Left ventricle myocardium inferior (tissue), 1 donor: ENCODE results near the gene HNMT. TPM values are rescaled to one million over a fixed set of nuclear protein-coding genes. Genes with fewer than 3 reads are reported as not detected.

Source experiments
- DNase-seq: peaks from one replicate; pipeline ENCODE4 v3.0.0-alpha.2; 2020
- H3K27ac ChIP-seq: fragments of 200-600 bp; replicated peaks from 2 replicates; pipeline ENCODE4 v1.8.0; 2021
- H3K27me3 ChIP-seq: fragments of 200-600 bp; 2 replicates; pipeline ENCODE4 v1.8.0; 2021; ENCODE audit warnings: low read depth
- H3K36me3 ChIP-seq: fragments of 200-600 bp; 2 replicates; pipeline ENCODE4 v1.8.0; 2021
- H3K4me1 ChIP-seq: fragments of 200-600 bp; 2 replicates; pipeline ENCODE4 v1.8.0; 2021
- H3K4me3 ChIP-seq: fragments of 200-600 bp; 2 replicates; pipeline ENCODE4 v1.8.0; 2021; ENCODE audit warnings: mild to moderate bottlenecking, moderate library complexity
- H3K9me3 ChIP-seq: fragments of 200-600 bp; replicated peaks from 2 replicates; pipeline ENCODE4 v1.8.0; 2021
- intact Hi-C: fragments of 100-400 bp; cut with micrococcal nuclease; formaldehyde crosslinking; loops from one replicate; pipeline ENCODE4 v1.11.0; 2022
- total RNA-seq: library from RNA; stranded (reverse); fragmentation: NEBNext Ultra II Directional; extraction: Animal tissue kit (Norgen Biotek cat#: 25700); gene quantifications from one replicate; pipeline ENCODE4 v1.2.1, GENCODE V29; 2021
- TF ChIP-seq, protein P1 (sequence below): fragments of 200-600 bp; IDR thresholded peaks from 2 replicates; pipeline ENCODE4 v1.8.0; 2021; ENCODE audit warnings: antibody characterized with exemption, mild to moderate bottlenecking, borderline replicate concordance
- donor health status: DM: no; HTN: yes; CAD: no; lungs with severe emphysema.

Gene HNMT
- total RNA-seq, 1 donor from 2014 or later: 11.7 TPM

GRCh38 chr2:137942037-137942832 is 22.0 kb upstream of the HNMT start:
- no peak overlapping the region for H3K27ac ChIP-seq
- no peaks in the 10 kb centered on the region for H3K4me1 ChIP-seq
- no peaks in the 10 kb centered on the region for H3K36me3 ChIP-seq
- no peak for DNase-seq
- TF ChIP-seq, protein P1, sequence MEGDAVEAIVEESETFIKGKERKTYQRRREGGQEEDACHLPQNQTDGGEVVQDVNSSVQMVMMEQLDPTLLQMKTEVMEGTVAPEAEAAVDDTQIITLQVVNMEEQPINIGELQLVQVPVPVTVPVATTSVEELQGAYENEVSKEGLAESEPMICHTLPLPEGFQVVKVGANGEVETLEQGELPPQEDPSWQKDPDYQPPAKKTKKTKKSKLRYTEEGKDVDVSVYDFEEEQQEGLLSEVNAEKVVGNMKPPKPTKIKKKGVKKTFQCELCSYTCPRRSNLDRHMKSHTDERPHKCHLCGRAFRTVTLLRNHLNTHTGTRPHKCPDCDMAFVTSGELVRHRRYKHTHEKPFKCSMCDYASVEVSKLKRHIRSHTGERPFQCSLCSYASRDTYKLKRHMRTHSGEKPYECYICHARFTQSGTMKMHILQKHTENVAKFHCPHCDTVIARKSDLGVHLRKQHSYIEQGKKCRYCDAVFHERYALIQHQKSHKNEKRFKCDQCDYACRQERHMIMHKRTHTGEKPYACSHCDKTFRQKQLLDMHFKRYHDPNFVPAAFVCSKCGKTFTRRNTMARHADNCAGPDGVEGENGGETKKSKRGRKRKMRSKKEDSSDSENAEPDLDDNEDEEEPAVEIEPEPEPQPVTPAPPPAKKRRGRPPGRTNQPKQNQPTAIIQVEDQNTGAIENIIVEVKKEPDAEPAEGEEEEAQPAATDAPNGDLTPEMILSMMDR: no peak
- H3K27me3 ChIP-seq: no peaks in the 10 kb centered on the region
- intact Hi-C loops: loop anchor here (10.0 kb wide), 2 partner anchors 153 to 433 kb away; no protein-coding TSS in a partner anchor
- H3K9me3 ChIP-seq: no peaks in the 10 kb centered on the region
- H3K4me3 ChIP-seq: no peak overlapping the region

- Histone ChIP-seq H3K36me3 (no peaks in the 10 kb centered on the region), H3K27ac (no peak overlapping the region), H3K9me3 (no peaks in the 10 kb centered on the region), H3K27me3 (no peaks in the 10 kb centered on the region), H3K4me1 (no peaks in the 10 kb centered on the region), H3K4me3 (no peak overlapping the region)
- TF ChIP-seq, protein P1: no peak
- DNase-seq: no peak
- intact Hi-C loops: loop anchor here (10.0 kb wide), 2 partner anchors 152 to 432 kb away; no protein-coding TSS in a partner anchor
Observed at GRCh38 chr2:137942833-137943677, 21.2 kb upstream of the HNMT start.

DNA sequence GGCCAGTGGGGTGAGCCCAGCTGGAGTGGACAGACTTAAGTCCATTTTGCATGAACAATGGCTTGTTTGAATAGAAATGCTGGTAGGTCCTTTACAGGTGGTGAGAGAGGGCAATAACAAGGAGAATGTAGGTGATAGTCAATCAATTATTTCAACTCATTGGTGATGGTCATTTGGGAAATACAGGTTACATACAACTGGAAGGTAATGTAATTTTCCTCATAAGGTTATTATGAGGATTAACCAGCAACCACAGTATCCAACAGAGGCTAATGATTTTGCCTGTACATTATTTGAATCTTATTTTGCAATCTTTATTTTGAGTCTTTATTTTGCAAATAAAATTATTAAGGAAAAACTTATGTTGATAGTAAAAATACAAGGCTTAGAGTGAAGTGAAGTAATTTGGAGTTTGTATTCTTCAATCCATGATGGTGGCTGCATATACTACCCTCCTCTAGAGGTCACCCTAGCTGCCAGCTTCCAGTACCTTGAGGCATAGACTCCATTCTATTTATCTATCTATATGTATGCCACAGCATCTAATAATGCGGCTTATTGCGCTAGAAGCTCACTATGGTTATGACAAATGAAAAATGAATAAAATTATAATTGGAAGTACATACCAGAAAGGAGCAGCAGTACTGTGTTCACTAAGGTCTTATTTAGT is 20.5 kb upstream of the HNMT start:
- Histone ChIP-seq H3K27ac (no peak overlapping the region), H3K4me1 (no peaks in the 10 kb centered on the region), H3K9me3 (no peaks in the 10 kb centered on the region), H3K36me3 (no peaks in the 10 kb centered on the region), H3K27me3 (no peaks in the 10 kb centered on the region), H3K4me3 (no peak overlapping the region)
- DNase-seq: no peak
- TF ChIP-seq, protein P1: no peak
- intact Hi-C loops: loop anchor here (10.0 kb wide), 2 partner anchors 151 to 431 kb away; no protein-coding TSS in a partner anchor

GRCh38 chr2:137944714-137945113 is 19.6 kb upstream of the HNMT start:
- TF ChIP-seq, protein P1: no peak
- intact Hi-C loops: loop anchor here (10.0 kb wide), 2 partner anchors 150 to 430 kb away; no protein-coding TSS in a partner anchor
- DNase-seq: no peak

GRCh38 chr2:137945229-137945628 is 19.0 kb upstream of the HNMT start:
- Histone ChIP-seq H3K9me3 (no peaks in the 10 kb centered on the region), H3K4me3 (no peak overlapping the region), H3K4me1 (no peaks in the 10 kb centered on the region), H3K27me3 (no peaks in the 10 kb centered on the region), H3K36me3 (no peaks in the 10 kb centered on the region), H3K27ac (no peak overlapping the region)
- DNase-seq: no peak
- intact Hi-C loops: loop anchor here (10.0 kb wide), 2 partner anchors 150 to 430 kb away; no protein-coding TSS in a partner anchor
- TF ChIP-seq, protein P1: no peak

More at GRCh38 chr2:137944714-137945113, 19.6 kb upstream of the HNMT start:
- Histone ChIP-seq H3K27ac (no peak overlapping the region), H3K9me3 (no peaks in the 10 kb centered on the region), H3K36me3 (no peaks in the 10 kb centered on the region), H3K4me1 (no peaks in the 10 kb centered on the region), H3K4me3 (no peak overlapping the region), H3K27me3 (no peaks in the 10 kb centered on the region)
